HFF-Myc (cell line): ENCODE data around the gene WASL.

ENCODE experiments used
- DNase-seq: peaks from one replicate; pipeline ENCODE4 v3.0.0-alpha.2; 2011; ENCODE audit warnings: low read depth; ENCODE audit errors: extremely low read depth
- H3K4me3 ChIP-seq: replicated peaks from 2 replicates; pipeline ENCODE4 v1.5.1; 2011; ENCODE audit warnings: low read depth, mild to moderate bottlenecking, control low read depth, low read length
- CTCF ChIP-seq: IDR thresholded peaks from 2 replicates; pipeline ENCODE4 v1.5.1; 2012; ENCODE audit warnings: mild to moderate bottlenecking, low read depth, low read length, control low read depth; ENCODE audit errors: missing control alignments

WASL gene

DNA sequence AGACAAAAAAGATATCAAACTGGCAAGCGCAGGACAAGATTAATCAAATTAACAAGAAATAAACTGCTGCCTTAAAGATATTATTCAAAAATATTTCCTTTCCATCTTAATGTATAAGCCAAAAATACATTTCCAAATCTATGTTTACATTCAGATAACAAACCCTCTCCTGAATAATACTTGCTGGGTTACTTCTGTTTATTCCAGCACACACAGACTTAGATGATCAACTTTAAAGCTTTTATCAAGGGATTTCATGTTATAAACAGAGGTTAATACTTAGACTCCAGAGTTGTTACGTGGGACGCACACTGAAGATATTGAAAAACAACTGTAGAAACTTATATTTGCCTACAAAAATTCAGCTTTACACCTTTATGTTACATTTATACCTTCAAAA is 59.6 kb downstream of the WASL start:
- no peak for DNase-seq
- no peak for TF ChIP-seq CTCF
- H3K4me3 ChIP-seq, result no peak overlapping the region

GRCh38 chr7:123687727-123688126 is 61.1 kb downstream of the WASL start:
- DNase-seq, result no peak
- TF ChIP-seq CTCF, result no peak
- H3K4me3 ChIP-seq, result no peak overlapping the region

DNA sequence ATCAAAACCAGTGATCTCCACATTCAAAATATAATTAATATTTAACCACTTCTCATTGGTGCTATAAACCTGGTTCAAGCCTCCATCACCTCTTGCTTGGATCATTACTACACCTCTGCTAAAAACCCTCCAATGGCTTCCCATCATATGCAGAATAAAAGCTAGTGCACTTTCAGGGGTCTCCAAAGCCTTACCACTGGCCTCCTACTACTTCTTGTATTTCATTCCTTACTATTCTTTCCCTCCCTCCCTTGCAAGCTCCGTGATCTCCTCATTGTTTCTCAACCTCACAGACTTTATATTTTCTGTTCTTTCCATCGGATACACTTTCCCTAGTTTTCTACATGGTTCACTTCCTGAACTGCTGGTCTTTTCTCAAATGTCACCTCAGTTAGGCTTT is 61.6 kb downstream of the WASL start:
- no peak overlapping the region for H3K4me3 ChIP-seq
- TF ChIP-seq CTCF, result no peak
- no peak for DNase-seq

GRCh38 chr7:123682690-123683089 is 66.1 kb downstream of the WASL start:
- peak; percentile 46 for TF ChIP-seq CTCF
- peak; percentile 24 for DNase-seq
- no peak overlapping the region for H3K4me3 ChIP-seq

DNA sequence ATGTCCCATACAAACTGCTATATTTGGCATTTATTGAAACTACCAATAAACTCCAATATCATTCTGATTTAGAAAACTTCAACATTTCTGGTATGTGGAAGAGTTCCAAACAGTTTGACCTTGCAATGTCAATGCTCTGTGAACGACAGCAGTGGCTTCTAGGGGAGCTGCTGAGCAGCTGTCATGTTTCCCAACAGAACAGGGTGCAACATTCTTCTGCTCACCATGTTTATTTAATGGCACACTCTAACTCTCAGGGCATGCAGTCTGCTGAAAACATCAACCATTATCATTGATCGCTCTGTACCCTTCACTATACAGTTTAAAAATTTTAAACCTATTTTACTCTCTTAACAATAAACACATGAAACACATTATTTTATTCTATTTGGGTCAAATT is 67.2 kb downstream of the WASL start:
- DNase-seq, result no peak
- H3K4me3 ChIP-seq, result no peak overlapping the region
- no peak for TF ChIP-seq CTCF

GRCh38 chr7:123680580-123680979 is 68.2 kb downstream of the WASL start:
- DNase-seq, result no peak
- no peak for TF ChIP-seq CTCF
- no peak overlapping the region for H3K4me3 ChIP-seq

DNA sequence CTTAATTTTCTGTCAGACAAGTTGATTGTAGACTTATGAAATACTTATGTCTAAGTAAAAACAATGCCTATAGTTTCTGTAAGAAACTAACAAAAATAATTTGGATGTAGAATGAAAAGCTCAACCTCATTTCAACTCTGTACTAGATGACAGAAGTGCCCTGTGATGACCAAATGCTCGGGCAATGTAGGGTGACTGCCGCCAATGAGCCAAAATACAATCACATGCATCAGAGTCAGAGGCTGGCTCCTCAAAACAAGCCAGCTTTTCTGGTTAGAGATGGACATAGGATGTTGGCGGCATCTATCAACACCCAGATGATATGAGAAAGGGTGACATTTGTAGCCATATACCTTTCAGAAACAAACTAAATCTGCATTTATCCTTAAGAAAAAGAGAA is 69.2 kb downstream of the WASL start:
- no peak for TF ChIP-seq CTCF
- DNase-seq, result no peak
- H3K4me3 ChIP-seq, result no peak overlapping the region
